RPMI8226 (cell line): ENCODE data around the gene SCFD2.

Experiments used
- DNase-seq: peaks from one replicate; pipeline ENCODE4 v3.0.0-alpha.2; 2015

SCFD2 gene

GRCh38 chr4:52979020-52979419 is 386.8 kb downstream of the SCFD2 start:
- no peak for DNase-seq

- DNase-seq, result no peak
Measured at GRCh38 chr4:52977252-52977651, 388.6 kb downstream of the SCFD2 start.

- no peak for DNase-seq
Measured at GRCh38 chr4:52976523-52977230, 389.2 kb downstream of the SCFD2 start.

- DNase-seq, result no peak
Measured at GRCh38 chr4:52968691-52969090, 397.2 kb downstream of the SCFD2 start.

- no peak for DNase-seq
Measured at GRCh38 chr4:52968241-52968640, 397.6 kb downstream of the SCFD2 start.

- DNase-seq, result no peak
Measured at GRCh38 chr4:52966781-52967180, 399.1 kb downstream of the SCFD2 start.

- no peak for DNase-seq
Measured at GRCh38 chr4:52966172-52966571, 399.7 kb downstream of the SCFD2 start.

GRCh38 chr4:52964561-52965101 is 401.2 kb downstream of the SCFD2 start:
- DNase-seq, result no peak

GRCh38 chr4:52964011-52964410 is 401.9 kb downstream of the SCFD2 start:
- DNase-seq, result no peak

GRCh38 chr4:52962721-52963120 is 403.1 kb downstream of the SCFD2 start:
- DNase-seq, result no peak

GRCh38 chr4:52961666-52962412 is 404.0 kb downstream of the SCFD2 start:
- no peak for DNase-seq

- no peak for DNase-seq
Measured at GRCh38 chr4:52959541-52959940, 406.3 kb downstream of the SCFD2 start.

- no peak for DNase-seq
Measured at GRCh38 chr4:52957835-52958631, 407.8 kb downstream of the SCFD2 start.

GRCh38 chr4:52957220-52957686 is 408.6 kb downstream of the SCFD2 start:
- peak; percentile 68 for DNase-seq

GRCh38 chr4:52956691-52957090 is 409.2 kb downstream of the SCFD2 start:
- DNase-seq, result no peak

GRCh38 chr4:52954560-52955170 is 411.2 kb downstream of the SCFD2 start:
- DNase-seq, result no peak

GRCh38 chr4:52952540-52952939 is 413.3 kb downstream of the SCFD2 start:
- DNase-seq, result no peak

- no peak for DNase-seq
Measured at GRCh38 chr4:52951016-52951415, 414.8 kb downstream of the SCFD2 start.

GRCh38 chr4:52950226-52950625 is 415.6 kb downstream of the SCFD2 start:
- DNase-seq, result no peak

- no peak for DNase-seq
Measured at GRCh38 chr4:52949336-52949735, 416.5 kb downstream of the SCFD2 start.

- DNase-seq, result no peak
Measured at GRCh38 chr4:52948057-52948423, 417.8 kb downstream of the SCFD2 start.

- DNase-seq, result no peak
Measured at GRCh38 chr4:52947401-52948056, 418.3 kb downstream of the SCFD2 start.
